Measurements from ENCODE around the gene TMEM129.
"Not testable (repeated sequence)": the region's sequence is repeated elsewhere in the genome, so short reads cannot be mapped to it uniquely, and the experiment has no call there.

Gene TMEM129

DNA sequence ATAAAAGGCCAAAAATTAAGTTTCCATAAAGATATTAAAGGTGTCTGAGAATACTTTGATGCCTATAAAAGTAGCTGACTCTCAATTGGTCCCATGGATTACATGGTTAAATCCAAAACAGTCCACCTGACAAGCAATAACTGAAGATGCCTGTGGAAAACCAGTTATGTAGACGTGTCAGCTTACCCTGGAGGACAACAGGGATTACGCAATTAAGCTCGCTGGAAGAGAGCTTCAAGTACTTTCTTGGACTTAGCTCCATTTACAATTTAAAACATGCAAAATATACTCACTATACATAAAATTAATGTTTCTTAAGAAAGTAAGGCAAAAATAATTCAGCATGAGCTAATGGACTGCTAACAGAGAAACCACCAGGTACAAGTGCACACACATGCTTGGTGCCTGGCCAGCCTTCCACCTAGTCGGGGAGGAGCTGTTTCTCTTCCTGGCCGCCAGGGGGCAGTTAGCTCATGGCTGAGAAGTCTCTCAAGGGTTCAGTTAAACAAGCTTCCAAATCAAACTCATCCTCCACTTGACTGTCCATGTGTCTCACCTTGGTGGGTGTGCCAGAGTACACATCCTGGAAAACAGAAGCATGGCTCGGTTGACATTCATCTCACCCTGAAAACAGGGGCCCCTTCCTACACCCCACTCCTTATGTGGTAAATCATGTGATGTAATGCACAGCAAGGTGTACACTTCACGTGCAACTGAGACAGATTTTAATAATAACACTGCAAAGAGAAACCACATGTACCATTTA, 27.8 kb downstream of the TMEM129 start:
- DNase-seq (ENCODE audit: low spot score): peak; percentile 82

DNA sequence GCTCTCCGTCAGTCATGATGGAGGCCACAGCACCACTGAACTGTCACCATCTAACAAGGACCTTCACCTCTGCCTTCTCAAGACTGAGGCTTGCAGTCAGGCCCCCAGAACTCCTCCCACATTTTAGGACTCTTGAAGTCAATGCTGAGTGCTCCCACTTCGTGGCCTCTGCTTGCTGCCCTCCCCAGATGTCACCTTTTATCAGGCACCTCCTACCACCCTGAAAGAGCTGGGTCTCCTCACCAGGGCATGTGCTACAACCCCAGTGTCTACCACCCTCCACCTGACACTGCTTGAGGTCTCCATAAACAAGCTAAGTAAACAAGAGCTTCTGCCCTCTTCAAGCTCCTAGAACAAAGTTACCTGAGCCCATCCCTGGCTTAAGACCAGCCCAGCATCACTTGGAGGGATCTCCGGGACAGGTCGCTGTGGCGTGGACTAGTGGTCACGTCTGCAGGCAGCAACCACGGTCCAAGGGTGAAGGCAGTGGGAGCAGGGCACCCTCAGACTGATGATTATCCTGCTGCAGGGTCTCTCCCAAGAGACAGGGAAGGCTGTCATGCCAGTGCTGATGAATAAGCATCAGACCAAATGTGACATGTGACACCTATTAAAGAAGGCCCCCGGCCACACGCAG, 29.3 kb downstream of the TMEM129 start:
- no peak for DNase-seq (ENCODE audit: low spot score)

DNA sequence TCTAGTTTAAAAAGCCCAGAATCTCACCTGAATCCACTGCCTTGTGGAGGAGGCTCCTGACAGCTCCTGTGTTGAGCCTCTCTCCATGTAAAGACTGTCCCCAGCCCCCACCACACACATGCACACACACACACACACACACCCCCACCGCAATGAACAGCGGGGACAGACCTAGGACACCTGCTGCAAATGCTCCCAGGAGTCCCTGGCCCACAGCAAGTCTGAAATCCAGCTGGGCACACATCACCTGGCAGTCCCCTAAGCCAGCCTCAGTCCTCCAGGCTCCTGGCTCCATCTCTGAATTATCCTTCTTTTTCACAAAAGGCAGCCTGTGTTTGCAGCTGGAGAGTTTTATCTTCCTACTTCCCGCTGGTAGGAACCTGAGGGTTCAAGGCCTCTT, 30.4 kb downstream of the TMEM129 start:
- DNase-seq (ENCODE audit: low spot score): no peak

DNA sequence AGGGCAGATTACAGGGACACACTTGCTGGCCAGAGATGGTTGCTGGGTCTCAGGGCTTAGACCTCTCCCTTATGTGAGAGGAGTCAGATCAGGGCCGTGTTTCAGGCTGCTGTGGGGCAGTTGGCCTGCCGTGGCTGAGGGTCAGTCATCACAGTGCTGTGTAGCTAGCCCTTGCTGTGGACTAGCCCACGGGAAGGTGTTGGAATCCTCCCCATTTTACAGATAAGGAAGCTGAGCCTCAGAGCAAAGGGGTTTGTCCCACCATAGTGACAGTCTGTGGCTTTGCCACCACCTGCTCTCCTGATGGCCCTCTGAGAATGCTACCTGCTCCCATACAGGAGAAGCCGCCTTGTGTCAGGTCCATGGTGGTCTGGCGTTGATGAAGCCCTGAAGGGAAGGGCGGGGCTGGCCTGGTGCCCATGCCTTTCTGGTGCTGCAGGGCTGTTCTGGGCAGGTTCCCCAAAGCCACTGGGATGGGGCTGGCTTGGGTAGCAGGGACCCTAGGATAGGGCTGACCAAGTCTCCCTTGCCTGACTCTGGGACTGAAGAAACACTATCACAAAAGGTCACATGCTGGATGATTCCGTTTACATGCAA, 34.6 kb downstream of the TMEM129 start:
- no peak for DNase-seq (ENCODE audit: low spot score)

DNA sequence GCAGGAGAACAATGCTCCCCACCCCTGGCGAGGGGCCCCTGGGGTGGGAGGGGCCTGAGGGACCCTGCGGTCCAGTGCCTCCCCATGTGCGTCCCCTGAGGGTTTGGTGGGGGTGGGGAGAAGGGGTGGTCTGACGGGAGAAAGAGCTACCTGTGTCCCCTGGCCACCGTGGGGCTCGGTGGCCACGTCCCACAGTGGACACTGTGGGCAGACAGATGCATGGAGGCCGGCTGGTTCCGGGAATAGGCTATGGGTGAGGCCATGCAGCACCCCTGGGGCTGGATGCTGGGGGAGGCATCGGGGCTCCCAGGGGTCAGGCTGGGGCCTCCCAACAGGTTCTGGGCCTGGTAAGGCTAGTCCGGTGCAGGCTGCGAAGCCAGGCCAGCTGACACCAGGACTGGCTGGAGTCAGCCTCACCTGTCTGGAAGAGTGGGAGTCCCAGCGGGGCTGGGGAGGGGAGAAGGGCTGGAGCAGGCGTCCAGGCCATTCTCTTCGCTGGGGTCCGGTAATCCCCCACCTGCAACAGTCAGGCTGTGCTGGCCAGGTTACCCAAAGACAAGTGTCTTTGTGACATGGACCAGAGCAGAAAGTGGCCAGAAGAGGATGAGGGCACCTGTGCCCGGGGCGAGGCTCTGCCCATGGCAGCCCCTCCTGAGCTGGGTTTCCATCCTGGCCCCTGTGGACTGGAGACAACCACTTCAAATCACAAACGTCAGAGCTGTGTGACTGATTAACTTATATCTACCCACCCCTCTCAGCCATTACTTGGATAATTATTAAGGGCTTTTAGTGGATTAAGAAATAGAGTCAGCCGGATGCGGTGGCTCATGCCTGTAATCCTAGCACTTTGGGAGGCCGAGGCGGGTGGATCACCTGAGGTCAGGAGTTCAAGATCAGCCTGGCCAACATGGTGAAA, 35.6 kb downstream of the TMEM129 start:
- DNase-seq (ENCODE audit: low spot score): no peak

DNA sequence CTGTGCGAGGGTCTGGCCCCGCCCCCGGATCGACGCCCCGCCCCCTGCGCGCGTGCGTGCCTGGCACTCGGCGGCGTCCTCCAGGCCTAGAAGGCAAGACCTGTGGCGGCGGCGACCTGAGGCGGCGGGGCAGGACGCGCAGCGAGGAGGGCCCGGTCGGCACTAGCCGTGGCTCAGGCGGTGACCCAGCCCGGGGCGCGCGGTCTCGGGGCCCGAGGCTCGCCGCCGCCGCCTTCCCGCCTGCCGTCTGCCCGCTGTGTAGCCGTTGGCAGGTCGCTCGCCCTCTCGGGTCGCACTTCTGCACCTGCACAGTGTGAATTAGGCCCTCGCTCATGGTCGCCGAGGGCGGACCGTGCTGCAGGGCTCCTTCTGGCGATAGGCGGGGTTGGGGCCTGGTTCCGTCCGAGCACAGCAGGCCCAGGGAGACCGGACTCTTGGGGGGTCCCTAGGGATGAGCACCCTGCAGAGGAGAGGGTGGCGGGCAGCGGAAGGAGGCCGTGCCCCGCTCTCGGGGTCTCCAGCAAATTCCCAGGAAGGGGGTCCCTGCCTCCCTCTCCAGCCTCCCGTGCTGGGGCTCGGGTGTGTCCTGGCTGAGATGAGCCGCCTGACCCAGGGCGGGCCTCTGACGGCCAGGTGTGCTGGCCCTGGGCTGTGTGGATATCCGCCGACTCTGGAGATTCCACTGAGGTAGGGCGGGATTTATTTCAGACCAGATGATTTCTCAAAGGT, 36.5 kb downstream of the TMEM129 start:
- DNase-seq (ENCODE audit: low spot score): no peak

DNA sequence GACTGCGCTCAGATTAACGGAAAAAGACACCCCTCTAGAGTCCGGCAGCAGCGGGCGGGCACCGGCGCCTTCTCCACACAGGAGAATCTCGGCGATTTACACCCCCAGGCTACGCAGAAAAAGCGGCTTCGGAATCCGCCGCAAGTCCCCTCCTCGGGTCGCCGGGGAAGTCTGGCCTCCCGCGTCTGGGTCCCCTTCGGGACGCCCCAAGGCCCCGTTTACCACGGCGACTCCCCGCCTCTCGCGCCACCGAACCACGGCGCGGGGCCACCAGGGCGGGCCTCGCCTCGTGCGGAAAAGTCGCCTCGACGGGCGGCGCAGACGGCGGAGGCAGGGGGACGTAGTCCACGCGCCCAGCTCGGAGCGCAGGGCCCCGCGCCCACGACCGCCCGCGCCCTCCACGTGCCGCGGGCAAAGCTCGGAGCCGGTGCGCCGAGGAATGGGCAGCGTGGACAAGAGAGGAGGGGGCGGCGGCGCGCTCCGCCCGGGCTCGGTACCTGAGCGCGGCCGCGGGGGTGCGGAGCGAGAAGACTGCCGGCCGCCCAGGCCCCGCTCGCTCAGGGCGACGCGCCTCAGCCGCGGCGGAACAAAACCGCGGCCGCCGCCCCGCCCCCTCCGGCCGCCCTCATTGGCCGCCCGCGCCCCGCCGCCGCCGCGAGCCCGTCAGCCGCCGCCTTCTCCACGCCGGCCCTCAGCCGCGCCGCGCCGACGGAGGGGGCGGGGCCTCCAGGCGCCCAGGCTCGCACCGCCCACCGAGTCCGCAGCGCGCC, 37.2 kb downstream of the TMEM129 start, which contains the start of gene FAM53A:
Gene FAM53A (minus strand): TSS at position 578 of the 770 bp plus-strand sequence. CDS start 15,572 bp downstream, outside the sequence.
- peak; percentile 86 for DNase-seq (ENCODE audit: low spot score)

DNA sequence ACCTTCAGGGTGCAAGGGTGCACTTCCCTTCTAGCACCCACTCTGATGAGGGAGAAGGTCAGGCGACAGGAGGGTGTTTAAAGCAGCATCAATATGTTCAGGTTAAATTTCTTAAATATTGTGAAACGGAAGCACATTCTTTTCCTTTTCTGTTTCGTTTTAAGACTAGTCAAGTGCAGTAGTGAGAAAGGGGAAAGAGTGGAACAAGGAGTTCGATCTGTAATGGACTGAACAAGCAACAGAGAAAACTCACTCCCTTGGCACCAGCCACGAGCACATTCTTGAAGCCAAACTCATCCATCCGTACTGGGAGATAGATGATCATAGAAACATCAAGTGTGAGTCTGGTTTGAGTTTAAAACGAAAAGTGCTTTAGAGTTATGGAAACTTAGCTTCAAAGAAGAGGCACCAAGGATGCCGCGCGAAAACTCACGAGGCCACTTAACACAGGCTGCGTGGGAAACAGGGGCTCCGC, 37.8 kb downstream of the TMEM129 start:
- DNase-seq (ENCODE audit: low spot score): peak; percentile 80

DNA sequence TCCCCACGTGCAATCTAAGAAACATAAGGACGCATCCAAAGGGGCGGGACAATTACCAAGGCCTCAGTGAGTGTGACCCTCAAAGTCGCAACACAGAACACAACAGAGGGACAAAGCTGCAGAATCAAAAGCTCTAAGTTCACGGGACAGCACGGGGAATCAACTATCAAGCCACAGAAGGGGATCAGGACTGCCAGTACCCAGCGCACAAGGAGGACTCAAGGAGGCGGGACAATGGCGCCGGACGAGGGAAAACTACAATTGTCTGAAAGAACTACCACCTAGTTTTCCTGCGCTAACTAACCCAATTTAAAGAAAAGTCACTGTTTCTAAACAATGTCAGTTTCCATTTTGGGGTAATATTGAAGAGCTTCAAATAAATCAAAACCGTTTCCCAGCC, 38.3 kb downstream of the TMEM129 start:
- no peak for DNase-seq (ENCODE audit: low spot score)

DNA sequence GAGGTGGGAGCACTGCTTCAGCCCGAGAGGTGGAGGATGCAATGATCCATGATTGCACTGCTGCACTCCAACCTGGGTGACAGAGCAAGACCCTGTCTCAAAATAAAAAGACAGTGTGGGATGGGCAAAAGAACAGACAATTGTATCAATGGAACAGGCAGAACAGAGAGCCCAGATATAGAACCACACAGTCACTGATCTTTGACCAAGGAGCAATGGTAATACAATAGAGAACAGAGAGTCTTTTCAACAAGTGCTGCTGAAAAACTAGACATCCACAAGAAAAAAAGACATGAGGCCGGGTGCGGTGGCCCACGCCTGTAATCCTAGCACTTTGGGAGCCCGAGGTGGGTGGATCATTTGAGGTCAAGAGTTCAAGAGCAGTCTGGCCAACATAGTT, 42.9 kb downstream of the TMEM129 start:
- no peak for DNase-seq (ENCODE audit: low spot score)

DNA sequence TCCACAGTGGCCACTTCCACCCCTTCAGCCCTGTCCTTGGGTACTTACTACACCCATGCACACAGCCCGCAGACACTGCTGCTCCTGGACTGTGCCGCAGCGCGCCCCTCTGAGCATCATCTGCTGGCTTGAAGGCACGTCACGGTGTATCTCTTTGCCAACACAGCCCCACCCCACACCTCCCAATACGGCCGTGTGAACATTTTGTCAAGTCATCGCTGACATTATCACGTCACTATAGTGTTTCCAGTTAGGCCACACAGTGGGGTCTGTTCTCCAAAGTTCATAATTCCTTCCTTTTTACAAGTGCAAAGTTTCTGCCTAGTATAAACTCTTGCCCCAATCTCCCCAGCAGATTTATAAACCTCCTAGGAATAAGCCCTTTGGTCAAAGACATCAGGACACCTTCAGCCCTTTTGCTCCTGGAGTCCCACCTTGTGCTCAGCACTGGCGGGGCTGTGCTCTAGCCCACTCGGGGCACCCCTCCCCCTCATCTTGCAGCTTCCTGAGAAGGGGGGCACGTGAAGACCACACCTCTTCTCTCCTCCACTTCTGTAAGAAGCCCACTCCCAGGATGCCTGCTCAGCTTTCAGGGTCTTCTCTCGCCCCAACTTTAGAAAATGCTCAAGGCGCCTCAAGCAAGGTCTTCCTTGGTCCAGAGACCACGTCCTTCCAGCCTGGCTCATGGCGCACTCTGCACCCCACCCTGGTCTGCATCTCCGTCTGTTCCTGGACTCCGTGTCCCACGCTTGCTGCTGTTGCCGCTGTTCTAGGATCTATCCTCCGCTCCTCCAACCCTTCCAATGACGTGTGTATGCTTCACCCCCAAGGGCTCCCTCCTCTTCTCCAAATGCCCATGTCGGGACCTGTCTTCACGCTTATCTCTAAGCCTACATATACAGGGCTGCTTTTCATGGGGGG, 44.3 kb downstream of the TMEM129 start:
- DNase-seq (ENCODE audit: low spot score): no peak

DNA sequence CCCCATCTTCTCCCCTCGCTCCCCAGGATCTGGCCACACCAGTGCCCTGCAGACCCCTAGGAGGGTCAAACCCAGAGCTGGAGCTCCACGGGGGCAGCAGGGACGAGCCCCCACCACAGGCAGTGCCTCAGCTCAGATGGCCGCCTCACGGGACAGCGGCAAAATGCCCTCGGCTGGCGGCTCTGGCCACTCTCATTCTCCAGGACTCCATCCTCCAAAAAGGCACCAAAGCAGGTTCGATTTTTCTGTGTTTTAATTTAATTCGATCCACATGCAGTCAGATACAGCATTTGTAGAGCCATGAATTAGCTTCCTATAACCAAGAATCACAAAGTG, 45.4 kb downstream of the TMEM129 start:
- DNase-seq (ENCODE audit: low spot score): no peak

DNA sequence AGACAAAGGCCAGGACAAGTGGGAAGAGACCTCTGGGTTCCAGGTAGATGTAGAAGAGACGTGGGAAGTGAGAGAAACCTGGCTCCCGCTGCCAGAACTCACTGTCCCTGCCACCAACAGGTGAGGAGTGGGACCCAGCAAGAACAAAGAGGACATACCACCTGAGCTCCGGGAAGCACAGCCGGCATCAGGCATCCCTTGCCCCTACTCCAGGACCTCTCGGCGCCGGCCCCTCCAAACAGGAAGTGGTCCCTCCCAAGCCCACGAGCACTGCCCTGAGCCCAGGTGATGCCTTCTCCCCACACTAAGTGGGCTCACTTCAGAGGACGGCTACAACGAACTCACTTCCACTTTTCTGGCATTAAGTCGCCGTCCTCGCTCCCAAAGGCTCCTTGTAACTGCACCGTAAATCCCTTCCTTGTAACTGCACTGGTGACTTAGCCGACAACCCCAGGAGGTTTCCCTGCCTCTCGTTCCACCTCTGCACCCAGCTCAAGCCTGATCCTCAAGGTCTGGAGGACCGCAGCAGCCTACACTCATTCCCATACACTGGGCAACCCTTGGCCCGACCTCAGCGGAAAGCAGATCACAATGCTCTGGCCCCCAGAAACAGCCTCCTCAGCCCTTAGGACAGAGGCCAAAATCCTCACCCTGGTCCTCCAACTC, 45.9 kb downstream of the TMEM129 start:
- DNase-seq (ENCODE audit: low spot score): no peak

DNA sequence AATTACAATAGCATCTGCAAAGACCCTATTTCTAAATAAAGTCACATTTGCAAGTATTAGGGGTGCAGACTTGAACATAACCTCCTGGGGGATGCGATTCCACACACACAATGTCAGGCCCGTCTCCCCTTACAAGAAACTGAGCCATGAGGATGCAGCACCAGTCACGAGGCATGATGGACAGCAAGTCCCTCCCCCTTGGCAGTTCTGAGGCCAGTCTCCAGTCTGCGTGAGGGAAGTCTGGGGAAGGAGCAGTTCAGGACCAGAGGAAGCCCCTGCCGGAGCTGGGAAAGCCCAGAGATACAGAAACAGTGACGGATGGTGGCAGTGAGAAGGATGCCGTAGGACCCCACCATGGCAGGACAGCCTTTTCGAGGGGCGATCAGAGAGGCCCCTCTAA, 46.4 kb downstream of the TMEM129 start:
- no peak for DNase-seq (ENCODE audit: low spot score)

DNA sequence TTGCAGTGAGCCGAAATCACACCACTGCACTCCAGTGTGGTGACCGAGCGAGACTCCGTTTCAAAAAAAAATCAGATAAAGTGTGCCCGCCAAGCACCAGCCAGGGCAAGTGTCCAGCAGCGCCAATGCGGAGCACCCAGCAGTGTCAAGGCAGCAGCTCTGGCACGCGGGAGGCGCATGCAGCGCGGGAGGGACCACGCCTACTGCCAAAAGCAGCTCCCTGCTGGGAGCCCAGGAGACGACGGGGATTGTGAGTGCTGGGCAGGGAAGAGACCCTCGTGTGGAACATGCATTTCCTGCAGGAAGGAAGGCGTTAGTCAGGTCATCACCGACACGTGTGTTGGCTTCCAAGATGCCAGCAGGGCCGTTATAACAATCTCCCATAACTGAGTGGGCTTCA, 47.5 kb downstream of the TMEM129 start:
- no peak for DNase-seq (ENCODE audit: low spot score)

DNA sequence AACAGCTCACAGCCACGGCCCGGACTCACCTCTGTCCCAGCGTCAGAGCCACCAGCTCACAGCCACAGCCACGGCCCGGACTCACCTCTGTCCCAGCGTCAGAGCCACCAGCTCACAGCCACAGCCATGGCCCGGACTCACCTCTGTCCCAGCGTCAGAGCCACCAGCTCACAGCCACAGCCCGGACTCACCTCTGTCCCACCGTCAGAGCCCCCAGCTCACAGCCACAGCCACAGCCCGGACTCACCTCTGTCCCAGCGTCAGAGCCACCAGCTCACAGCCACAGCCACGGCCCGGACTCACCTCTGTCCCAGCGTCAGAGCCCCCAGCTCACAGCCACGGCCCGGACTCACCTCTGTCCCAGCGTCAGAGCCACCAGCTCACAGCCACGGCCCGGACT, 50.1 kb downstream of the TMEM129 start:
- not testable (repeated sequence) for DNase-seq (ENCODE audit: low spot score)

DNA sequence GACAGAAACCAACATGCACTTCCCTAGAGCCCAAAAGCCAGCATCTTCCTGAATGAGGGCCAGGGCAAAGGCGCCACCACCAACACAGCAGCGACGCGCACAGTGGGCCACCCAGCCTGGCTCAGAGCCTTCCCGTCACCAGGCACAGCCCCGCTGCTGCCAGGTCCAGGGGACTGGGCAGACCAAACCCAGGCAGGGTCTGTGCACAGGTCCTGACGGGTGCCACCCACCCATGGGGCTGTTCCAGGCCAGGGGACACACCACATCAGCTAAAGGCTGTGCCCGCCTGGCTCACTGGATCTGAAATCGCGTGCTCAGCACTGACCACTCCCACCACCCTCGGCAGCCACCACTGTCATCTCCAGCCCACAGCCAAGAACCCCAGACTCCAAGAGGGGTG, 50.8 kb downstream of the TMEM129 start:
- DNase-seq (ENCODE audit: low spot score): no peak

DNA sequence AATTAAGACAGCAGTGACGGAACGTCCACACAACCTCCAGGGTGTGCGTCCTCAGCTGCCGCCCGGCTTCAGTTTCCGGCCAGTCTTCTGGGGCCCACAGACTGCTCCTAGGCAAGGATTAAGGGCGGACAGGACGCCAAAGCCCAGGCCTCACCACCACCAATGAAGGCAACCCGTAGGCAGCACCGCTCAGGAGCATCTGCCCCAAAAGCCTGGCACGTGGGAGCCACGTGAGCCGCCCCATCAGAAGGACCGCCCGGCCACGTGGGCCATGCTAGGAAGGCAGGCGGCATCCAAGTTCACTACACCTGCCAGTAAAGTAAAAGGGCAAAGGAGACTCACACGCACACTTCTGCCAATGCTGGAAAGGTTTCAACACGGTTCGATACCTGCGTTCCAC, 51.3 kb downstream of the TMEM129 start:
- no peak for DNase-seq (ENCODE audit: low spot score)

DNA sequence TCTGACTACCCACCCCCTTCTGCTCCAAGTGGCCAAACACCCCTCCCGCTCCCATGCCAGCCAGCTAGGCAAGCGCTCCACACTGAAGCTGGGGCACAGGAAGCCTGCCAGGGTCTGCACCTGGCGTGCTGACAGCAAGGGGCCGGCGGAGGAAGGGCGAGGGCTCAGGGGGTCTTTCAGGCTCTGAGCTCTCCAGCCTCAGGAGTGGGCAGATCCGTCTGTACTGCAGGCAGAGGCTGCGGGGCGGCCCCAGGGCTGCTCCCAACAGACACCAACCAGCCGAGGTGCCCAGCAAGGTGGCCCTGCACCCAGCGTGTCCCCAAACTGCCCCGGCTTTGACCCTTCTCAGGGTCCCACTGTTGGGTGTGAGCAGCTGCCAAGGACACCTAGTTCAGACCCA, 51.9 kb downstream of the TMEM129 start:
- DNase-seq (ENCODE audit: low spot score): no peak
